ENCODE measurements around the gene FRS2.
"Not testable (repeated sequence)": the region's sequence is repeated elsewhere in the genome, so short reads cannot be mapped to it uniquely, and the experiment has no call there.

DNA sequence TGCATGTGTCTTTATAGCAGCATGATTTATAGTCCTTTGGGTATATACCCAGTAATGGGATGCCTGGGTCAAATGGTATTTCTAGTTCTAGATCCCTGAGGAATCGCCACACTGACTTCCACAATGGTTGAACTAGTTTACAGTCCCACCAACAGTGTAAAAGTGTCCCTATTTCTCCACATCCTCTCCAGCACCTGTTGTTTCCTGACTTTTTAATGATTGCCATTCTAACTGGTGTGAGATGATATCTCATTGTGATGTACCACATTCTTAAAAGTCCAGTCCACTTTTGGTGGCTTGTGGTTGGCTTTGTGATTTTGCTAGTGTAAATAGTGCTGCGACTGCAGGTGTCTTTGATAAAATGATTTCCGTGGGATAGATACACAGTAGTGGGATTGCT, 134.1 kb downstream of the FRS2 start:
- TF ChIP-seq, protein P1, sequence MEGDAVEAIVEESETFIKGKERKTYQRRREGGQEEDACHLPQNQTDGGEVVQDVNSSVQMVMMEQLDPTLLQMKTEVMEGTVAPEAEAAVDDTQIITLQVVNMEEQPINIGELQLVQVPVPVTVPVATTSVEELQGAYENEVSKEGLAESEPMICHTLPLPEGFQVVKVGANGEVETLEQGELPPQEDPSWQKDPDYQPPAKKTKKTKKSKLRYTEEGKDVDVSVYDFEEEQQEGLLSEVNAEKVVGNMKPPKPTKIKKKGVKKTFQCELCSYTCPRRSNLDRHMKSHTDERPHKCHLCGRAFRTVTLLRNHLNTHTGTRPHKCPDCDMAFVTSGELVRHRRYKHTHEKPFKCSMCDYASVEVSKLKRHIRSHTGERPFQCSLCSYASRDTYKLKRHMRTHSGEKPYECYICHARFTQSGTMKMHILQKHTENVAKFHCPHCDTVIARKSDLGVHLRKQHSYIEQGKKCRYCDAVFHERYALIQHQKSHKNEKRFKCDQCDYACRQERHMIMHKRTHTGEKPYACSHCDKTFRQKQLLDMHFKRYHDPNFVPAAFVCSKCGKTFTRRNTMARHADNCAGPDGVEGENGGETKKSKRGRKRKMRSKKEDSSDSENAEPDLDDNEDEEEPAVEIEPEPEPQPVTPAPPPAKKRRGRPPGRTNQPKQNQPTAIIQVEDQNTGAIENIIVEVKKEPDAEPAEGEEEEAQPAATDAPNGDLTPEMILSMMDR (IDR thresholded peaks at IDR 0.05), result not testable (repeated sequence)
- TF ChIP-seq EP300 (IDR thresholded peaks at IDR 0.05), result not testable (repeated sequence)

Measured in ovary (tissue), 3 donors.